KMS-11 (cell line): Measurements from ENCODE around the gene TDRD7.

Source experiments
- H2AFZ ChIP-seq: fragments of 200-600 bp; sonication (generic); 2 replicates; pipeline ENCODE4 v1.6.1; 2016; ENCODE audit warnings: antibody characterized with exemption, mixed run types, low read depth
- H3K27ac ChIP-seq: fragments of 200-600 bp; sonication (generic); 2 replicates; pipeline ENCODE4 v1.6.1; 2016; ENCODE audit warnings: mild to moderate bottlenecking, mixed run types
- H3K27me3 ChIP-seq: fragments of 200-600 bp; sonication (generic); 2 replicates; pipeline ENCODE4 v1.6.1; 2017; ENCODE audit warnings: mild to moderate bottlenecking, low read depth, mixed run types, moderate library complexity; ENCODE audit not compliant: insufficient read depth
- H3K36me3 ChIP-seq: fragments of 200-600 bp; sonication (generic); 2 replicates; pipeline ENCODE4 v1.6.1; 2017; ENCODE audit warnings: mild to moderate bottlenecking, mixed run types; ENCODE audit not compliant: insufficient read depth
- H3K4me1 ChIP-seq: fragments of 200-600 bp; sonication (generic); 2 replicates; pipeline ENCODE4 v1.6.1; 2016; ENCODE audit warnings: mild to moderate bottlenecking, low read depth, mixed run types; ENCODE audit not compliant: poor library complexity, severe bottlenecking
- H3K4me2 ChIP-seq: fragments of 200-600 bp; sonication (generic); 2 replicates; pipeline ENCODE4 v1.7.0; 2016; ENCODE audit warnings: mild to moderate bottlenecking, mixed run types
- H3K4me3 ChIP-seq: fragments of 200-600 bp; sonication (generic); IDR thresholded peaks from 2 replicates; pipeline ENCODE4 v1.6.1; 2017; ENCODE audit warnings: low read depth, low read length, mixed read lengths; ENCODE audit not compliant: insufficient read depth
- H3K79me2 ChIP-seq: fragments of 200-600 bp; sonication (generic); 2 replicates; pipeline ENCODE4 v1.6.1; 2016; ENCODE audit warnings: low read depth, mixed run types; ENCODE audit not compliant: insufficient read depth
- H3K9ac ChIP-seq: fragments of 200-600 bp; sonication (generic); 2 replicates; pipeline ENCODE4 v1.6.1; 2016; ENCODE audit warnings: mild to moderate bottlenecking, mixed run types
- H4K20me1 ChIP-seq: fragments of 200-600 bp; sonication (generic); 2 replicates; pipeline ENCODE4 v1.6.1; 2016; ENCODE audit warnings: mild to moderate bottlenecking, mixed run types; ENCODE audit not compliant: insufficient read depth
- TF ChIP-seq, protein P1 (sequence below): fragments of 200-600 bp; sonication (generic); conservative IDR thresholded peaks from 2 replicates; pipeline ENCODE4 v1.6.1; 2017; ENCODE audit warnings: low read depth, mild to moderate bottlenecking, antibody characterized with exemption, low read length, moderate library complexity, mixed read lengths

Gene TDRD7

DNA sequence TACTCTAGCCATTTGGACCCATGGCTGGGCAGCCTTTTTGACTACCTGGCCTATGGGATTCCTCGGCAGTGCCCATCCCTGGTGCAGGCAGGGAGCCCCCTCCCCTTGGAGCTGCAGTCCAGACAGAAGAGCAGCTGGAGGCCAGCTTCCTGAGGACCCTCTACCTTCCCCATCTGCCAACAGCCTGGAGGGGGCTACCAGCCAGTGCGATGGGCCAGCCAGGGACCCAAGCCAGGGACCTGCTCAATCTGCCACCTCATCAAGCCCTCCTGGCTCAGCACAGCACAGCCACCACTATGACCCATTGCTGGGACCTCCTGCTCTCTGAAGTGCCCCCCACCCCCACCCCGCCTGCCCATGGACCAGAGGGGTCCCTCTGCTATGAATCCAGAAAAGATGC, 22.6 kb upstream of the TDRD7 start:
- H3K4me2 ChIP-seq = no peak overlapping the region; the same call in 1 of the 2 replicates
- no peaks in the 10 kb centered on the region for H3K36me3 ChIP-seq
- peaks cover 16% of the 10 kb centered on the region for H3K4me1 ChIP-seq
- TF ChIP-seq, protein P1, sequence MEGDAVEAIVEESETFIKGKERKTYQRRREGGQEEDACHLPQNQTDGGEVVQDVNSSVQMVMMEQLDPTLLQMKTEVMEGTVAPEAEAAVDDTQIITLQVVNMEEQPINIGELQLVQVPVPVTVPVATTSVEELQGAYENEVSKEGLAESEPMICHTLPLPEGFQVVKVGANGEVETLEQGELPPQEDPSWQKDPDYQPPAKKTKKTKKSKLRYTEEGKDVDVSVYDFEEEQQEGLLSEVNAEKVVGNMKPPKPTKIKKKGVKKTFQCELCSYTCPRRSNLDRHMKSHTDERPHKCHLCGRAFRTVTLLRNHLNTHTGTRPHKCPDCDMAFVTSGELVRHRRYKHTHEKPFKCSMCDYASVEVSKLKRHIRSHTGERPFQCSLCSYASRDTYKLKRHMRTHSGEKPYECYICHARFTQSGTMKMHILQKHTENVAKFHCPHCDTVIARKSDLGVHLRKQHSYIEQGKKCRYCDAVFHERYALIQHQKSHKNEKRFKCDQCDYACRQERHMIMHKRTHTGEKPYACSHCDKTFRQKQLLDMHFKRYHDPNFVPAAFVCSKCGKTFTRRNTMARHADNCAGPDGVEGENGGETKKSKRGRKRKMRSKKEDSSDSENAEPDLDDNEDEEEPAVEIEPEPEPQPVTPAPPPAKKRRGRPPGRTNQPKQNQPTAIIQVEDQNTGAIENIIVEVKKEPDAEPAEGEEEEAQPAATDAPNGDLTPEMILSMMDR = no peak
- H3K9ac ChIP-seq = no peak overlapping the region
- H2AFZ ChIP-seq = no peak overlapping the region
- H4K20me1 ChIP-seq = no peaks in the 10 kb centered on the region
- H3K79me2 ChIP-seq = no peaks in the 10 kb centered on the region
- no peak overlapping the region for H3K27ac ChIP-seq
- no peaks in the 10 kb centered on the region for H3K27me3 ChIP-seq
- no peak overlapping the region for H3K4me3 ChIP-seq

DNA sequence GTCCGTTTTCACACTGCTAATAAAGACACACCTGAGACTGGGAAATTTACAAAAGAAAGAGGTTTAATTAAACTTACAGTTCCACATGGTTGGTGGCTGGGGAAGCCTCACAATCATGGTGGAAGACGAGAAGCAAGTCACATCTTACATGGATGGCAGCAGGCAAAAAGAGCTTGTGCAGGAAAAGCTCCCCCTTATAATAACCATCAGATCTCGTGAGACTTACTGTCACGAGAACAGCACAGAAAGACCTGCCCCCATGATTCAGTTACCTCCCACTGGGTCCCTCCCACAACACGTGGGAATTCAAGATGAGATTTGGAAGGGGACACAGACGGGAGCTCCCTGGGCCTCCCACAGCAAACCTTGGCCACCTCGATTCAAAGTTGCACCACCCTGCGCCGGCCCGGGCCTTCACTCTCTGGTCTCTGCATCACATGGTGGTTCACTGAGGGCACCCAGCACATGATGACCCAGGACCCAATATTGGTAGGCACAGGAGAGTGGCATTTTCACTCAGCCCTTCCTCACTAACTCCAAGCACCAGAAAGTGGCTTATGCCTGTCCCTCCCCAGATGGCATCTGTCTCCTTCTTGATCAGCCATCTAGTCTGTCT, 21.0 kb upstream of the TDRD7 start:
- H2AFZ ChIP-seq = no peak overlapping the region
- no peaks in the 10 kb centered on the region for H3K36me3 ChIP-seq
- H3K79me2 ChIP-seq = no peaks in the 10 kb centered on the region
- no peak overlapping the region for H3K27ac ChIP-seq
- H3K4me2 ChIP-seq = no peak overlapping the region
- peaks cover 16% of the 10 kb centered on the region for H3K4me1 ChIP-seq
- no peaks in the 10 kb centered on the region for H4K20me1 ChIP-seq
- H3K4me3 ChIP-seq = no peak overlapping the region
- no peak overlapping the region for H3K9ac ChIP-seq
- H3K27me3 ChIP-seq = no peaks in the 10 kb centered on the region
- TF ChIP-seq, protein P1 = no peak

DNA sequence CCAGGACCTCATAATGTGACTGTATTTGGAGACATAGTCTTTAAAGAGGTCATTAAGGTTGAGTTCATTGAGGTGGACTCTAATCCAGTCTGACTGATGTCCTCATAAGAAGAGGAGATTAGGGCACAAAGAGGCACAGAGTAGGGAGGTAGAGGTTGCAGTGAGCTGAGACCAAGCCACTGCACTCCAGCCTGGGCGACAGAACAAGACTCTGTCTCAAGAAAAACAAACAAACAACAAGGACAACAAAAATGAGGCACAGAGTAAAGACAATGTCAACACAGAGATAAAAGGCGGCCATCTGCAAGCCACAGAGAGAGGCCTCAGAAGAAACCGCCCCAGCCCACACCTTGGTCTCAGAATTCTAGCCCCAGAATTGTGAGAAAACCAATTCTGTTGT, 17.0 kb upstream of the TDRD7 start:
- Histone ChIP-seq H3K4me2 (no peak overlapping the region), H3K27me3 (no peaks in the 10 kb centered on the region), H3K79me2 (no peaks in the 10 kb centered on the region), H3K9ac (no peak overlapping the region), H3K4me3 (no peak overlapping the region), H3K27ac (no peak overlapping the region), H3K36me3 (no peaks in the 10 kb centered on the region), H3K4me1 (peaks cover 9% of the 10 kb centered on the region), H2AFZ (no peak overlapping the region), H4K20me1 (no peaks in the 10 kb centered on the region)
- TF ChIP-seq, protein P1 = no peak

DNA sequence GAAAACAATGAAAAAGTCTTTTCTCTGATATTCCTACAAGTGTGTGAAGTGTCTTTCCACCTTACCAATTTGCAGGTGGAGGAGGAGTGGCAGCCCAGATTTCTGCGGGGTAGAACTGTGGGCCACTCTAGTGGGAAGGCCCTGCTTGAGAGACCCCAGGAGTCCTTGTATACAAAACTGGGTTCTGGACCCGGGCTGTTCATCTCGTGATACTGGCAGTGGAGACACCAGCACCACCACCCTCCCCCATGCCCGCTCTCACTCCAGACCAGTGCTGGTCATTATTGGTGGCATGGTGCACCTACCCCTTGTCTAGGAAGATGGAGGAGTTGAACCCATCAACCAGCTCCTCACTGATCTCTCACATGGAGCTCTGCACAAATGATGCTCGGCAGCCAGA, 16.2 kb upstream of the TDRD7 start:
- Histone ChIP-seq H3K9ac (no peak overlapping the region), H3K27ac (no peak overlapping the region), H3K27me3 (no peaks in the 10 kb centered on the region), H2AFZ (no peak overlapping the region), H3K4me3 (no peak overlapping the region), H3K36me3 (no peaks in the 10 kb centered on the region), H3K4me1 (peaks cover 9% of the 10 kb centered on the region), H3K79me2 (no peaks in the 10 kb centered on the region), H4K20me1 (no peaks in the 10 kb centered on the region), H3K4me2 (no peak overlapping the region)
- TF ChIP-seq, protein P1 = no peak
